CD14-positive monocyte (primary cell): ENCODE results near the gene WAC. TPM values are rescaled to one million over a fixed set of nuclear protein-coding genes. Genes with fewer than 3 reads are reported as not detected.

ENCODE experiments used
- DNase-seq, 3 donors: peaks; one replicate each; pipeline ENCODE4 v3.0.0-alpha.2; 2011 to 2022
- H2AFZ ChIP-seq: 2 replicates; pipeline ENCODE4 v1.6.0; 2012; ENCODE audit warnings: mild to moderate bottlenecking, low read depth, low read length, inconsistent platforms; ENCODE audit not compliant: insufficient read depth, poor library complexity, severe bottlenecking
- H3K27ac ChIP-seq, 2 donors: 1 replicate in 1 of 2; 2 replicates in 1 of 2; pipeline ENCODE4 v1.5.1; 2012 to 2013; ENCODE audit warnings: low read length in 2 of 2, control low read depth in 1 of 2, inconsistent platforms in 1 of 2, low read depth in 1 of 2, mild to moderate bottlenecking in 1 of 2
- H3K27me3 ChIP-seq, 2 donors: one replicate each; pipeline versions ENCODE4 v1.6.0 to v1.6.1; 2011 to 2013; ENCODE audit warnings: low read length in 2 of 2; ENCODE audit not compliant: control insufficient read depth in 2 of 2, insufficient read depth in 2 of 2
- H3K36me3 ChIP-seq, 2 donors: replicated peaks in 1 of 2; 1 replicate in 1 of 2; 2 replicates in 1 of 2; pipeline versions ENCODE4 v1.5.1 to v1.6.1; 2012 to 2013; ENCODE audit warnings: low read length in 2 of 2, control low read depth in 1 of 2, inconsistent platforms in 1 of 2, mild to moderate bottlenecking in 1 of 2; ENCODE audit not compliant: insufficient read depth in 2 of 2, control insufficient read depth in 1 of 2
- H3K4me1 ChIP-seq, 2 donors: 1 replicate in 1 of 2; 2 replicates in 1 of 2; pipeline versions ENCODE4 v1.5.1 to v1.6.1; 2012 to 2013; ENCODE audit warnings: low read length in 2 of 2, control low read depth in 1 of 2, inconsistent platforms in 1 of 2, mild to moderate bottlenecking in 1 of 2, moderate library complexity in 1 of 2; ENCODE audit not compliant: insufficient read depth in 2 of 2, control insufficient read depth in 1 of 2
- H3K4me2 ChIP-seq: replicated peaks from 2 replicates; pipeline ENCODE3; 2012; ENCODE audit warnings: low read length, moderate library complexity, mild to moderate bottlenecking; ENCODE audit not compliant: poor library complexity, severe bottlenecking; ENCODE audit errors: extremely low read depth
- H3K4me3 ChIP-seq, 3 experiments: fragments of 200-600 bp in 1 of 3; sonication (generic) in 1 of 3; replicated peaks in 1 of 3; 1 replicate in 2 of 3; 2 replicates in 1 of 3; pipeline ENCODE4 v1.5.1; 2011 to 2013; ENCODE audit warnings: low read length in 3 of 3, mild to moderate bottlenecking in 3 of 3, control low read depth in 2 of 3, low read depth in 2 of 3, inconsistent platforms in 1 of 3, moderate library complexity in 1 of 3
- H3K79me2 ChIP-seq: 2 replicates; pipeline ENCODE4 v1.6.0; 2012; ENCODE audit warnings: mild to moderate bottlenecking, control low read depth, inconsistent platforms, low read length, moderate library complexity; ENCODE audit not compliant: insufficient read depth
- H3K9ac ChIP-seq: 2 replicates; pipeline ENCODE4 v1.6.0; 2017; ENCODE audit warnings: low read length, mild to moderate bottlenecking; ENCODE audit not compliant: insufficient read depth, poor library complexity, severe bottlenecking
- H3K9me3 ChIP-seq, 2 donors: replicated peaks in 1 of 2; 1 replicate in 1 of 2; 2 replicates in 1 of 2; pipeline versions ENCODE4 v1.5.1 to v1.6.1; 2012 to 2013; ENCODE audit warnings: low read length in 2 of 2, control low read depth in 1 of 2; ENCODE audit not compliant: control insufficient read depth in 1 of 2, insufficient read depth in 1 of 2
- H4K20me1 ChIP-seq: 2 replicates; pipeline ENCODE4 v1.6.0; 2012; ENCODE audit warnings: mild to moderate bottlenecking, low read length, control low read depth, moderate library complexity; ENCODE audit not compliant: insufficient read depth
- H3K27ac Mint-ChIP-seq, 7 donors: one replicate each; pipeline ENCODE4 v1.8.0; 2020; ENCODE audit warnings: mild to moderate bottlenecking in 7 of 7, mixed read lengths in 7 of 7, moderate library complexity in 6 of 7, inconsistent platforms in 2 of 7
- H3K27me3 Mint-ChIP-seq, 3 donors: one replicate each; pipeline ENCODE4 v1.8.0; 2021 to 2022; ENCODE audit warnings: low read depth in 3 of 3, mild to moderate bottlenecking in 3 of 3, mixed read lengths in 3 of 3, moderate library complexity in 3 of 3, inconsistent platforms in 1 of 3
- H3K36me3 Mint-ChIP-seq, 2 donors: one replicate each; pipeline ENCODE4 v1.8.0; 2020; ENCODE audit warnings: mixed read lengths in 2 of 2, inconsistent platforms in 1 of 2, mild to moderate bottlenecking in 1 of 2
- H3K4me1 Mint-ChIP-seq: one replicate; pipeline ENCODE4 v1.8.0; 2020; ENCODE audit warnings: mild to moderate bottlenecking, mixed read lengths
- H3K4me3 Mint-ChIP-seq, 2 donors: one replicate each; pipeline ENCODE4 v1.8.0; 2020; ENCODE audit warnings: mild to moderate bottlenecking in 2 of 2, mixed read lengths in 2 of 2, moderate library complexity in 1 of 2
- H3K9me3 Mint-ChIP-seq, 7 donors: one replicate each; pipeline ENCODE4 v1.8.0; 2020 to 2022; ENCODE audit warnings: mixed read lengths in 7 of 7, mild to moderate bottlenecking in 6 of 7, moderate library complexity in 6 of 7, inconsistent platforms in 2 of 7
- WGBS: methylation state at CpG from one replicate; pipeline ENCODE4 v1.1.5; 2013; ENCODE audit warnings: missing lambda C conversion rate; ENCODE audit not compliant: insufficient coverage; 5-methylcytosine and 5-hydroxymethylcytosine counted together
- intact Hi-C, 2 donors: fragments of 100-400 bp; cut with micrococcal nuclease; formaldehyde crosslinking; loops; one replicate each; pipeline versions ENCODE4 v1.15.0 to v1.15.1; 2023
- polyA plus RNA-seq, 3 donors: library from polyadenylated mRNA; depleted of rRNA in 1 of 3; unstranded in 2 of 3; stranded (reverse) in 1 of 3; fragments of 300-500 nt in 2 of 3; fragments of >200 nt in 1 of 3; fragmentation: Illumina TruSeq in 2 of 3; gene quantifications; 1 replicate in 2 of 3; 2 replicates in 1 of 3; pipeline ENCODE4 v1.2.3, GENCODE V29; 2012 to 2021
- TF ChIP-seq, protein P1 (sequence below): fragments of 200-600 bp; IDR thresholded peaks from one replicate; pipeline ENCODE4 v1.8.0; 2022; ENCODE audit warnings: antibody characterized with exemption, mild to moderate bottlenecking

WAC gene
- polyA plus RNA-seq, 3 donors: 46.7 to 80.8 (median 67.9) TPM

DNA sequence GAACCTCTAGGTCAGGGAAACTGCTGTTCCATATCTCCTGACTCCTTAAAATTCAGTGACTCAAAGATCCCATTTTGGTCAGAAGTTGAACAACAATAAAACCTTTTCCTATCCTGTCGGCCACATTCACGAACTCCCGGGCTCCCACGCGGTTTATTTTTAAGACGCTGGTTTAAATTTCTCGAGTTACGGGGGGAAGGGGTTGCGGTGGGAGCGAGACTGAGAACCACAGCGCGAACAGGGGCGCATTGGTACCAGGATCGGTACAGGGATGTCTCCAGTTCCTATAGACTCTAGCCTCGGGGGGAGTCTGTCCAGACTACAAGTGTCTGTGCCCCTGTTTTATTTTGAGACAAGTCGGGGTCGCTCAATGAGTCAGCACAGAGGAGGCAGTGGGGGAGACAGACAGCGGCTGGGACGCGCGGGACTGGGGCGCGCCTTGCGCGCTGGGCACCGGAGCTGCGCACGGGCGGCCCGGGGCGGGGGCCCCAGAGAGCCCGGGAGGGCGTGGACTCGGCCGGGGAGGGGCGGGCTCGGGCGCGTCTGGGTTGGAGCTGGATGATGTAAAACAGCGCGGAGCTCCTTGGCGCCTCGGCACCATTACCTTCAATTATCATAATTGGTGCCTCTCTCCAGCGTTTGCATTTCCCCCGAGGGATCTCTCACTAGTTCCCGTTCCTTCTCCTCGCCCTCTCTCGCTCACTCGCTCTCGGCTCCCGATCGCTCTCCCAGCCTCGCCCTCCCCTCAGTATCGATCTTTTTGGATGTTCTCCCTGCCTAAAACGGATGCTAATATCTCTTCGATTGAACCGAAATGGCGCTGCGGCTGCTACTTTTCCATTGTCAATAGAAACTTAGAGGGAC is 135.7 kb downstream of the WAC start:
- Mint-ChIP-seq H3K4me1 (peaks cover 8% of the 10 kb centered on the region), H3K36me3 (peaks cover 0 to 2% of the 10 kb centered on the region in 2 donors), H3K27me3 (peaks cover 60 to 84% (median 76%) of the 10 kb centered on the region in 3 donors), H3K27ac (peak overlapping the region in 1 of 7 donors; percentile 11), H3K9me3 (peaks cover 0 to 6% (median 5%) of the 10 kb centered on the region in 7 donors), H3K4me3 (peak overlapping the region; percentile 34 to 90)
- no peak overlapping the region for H3K27ac ChIP-seq
- 2% methylated on average over 53 of the region's 59 CpGs for WGBS
- TF ChIP-seq, protein P1, sequence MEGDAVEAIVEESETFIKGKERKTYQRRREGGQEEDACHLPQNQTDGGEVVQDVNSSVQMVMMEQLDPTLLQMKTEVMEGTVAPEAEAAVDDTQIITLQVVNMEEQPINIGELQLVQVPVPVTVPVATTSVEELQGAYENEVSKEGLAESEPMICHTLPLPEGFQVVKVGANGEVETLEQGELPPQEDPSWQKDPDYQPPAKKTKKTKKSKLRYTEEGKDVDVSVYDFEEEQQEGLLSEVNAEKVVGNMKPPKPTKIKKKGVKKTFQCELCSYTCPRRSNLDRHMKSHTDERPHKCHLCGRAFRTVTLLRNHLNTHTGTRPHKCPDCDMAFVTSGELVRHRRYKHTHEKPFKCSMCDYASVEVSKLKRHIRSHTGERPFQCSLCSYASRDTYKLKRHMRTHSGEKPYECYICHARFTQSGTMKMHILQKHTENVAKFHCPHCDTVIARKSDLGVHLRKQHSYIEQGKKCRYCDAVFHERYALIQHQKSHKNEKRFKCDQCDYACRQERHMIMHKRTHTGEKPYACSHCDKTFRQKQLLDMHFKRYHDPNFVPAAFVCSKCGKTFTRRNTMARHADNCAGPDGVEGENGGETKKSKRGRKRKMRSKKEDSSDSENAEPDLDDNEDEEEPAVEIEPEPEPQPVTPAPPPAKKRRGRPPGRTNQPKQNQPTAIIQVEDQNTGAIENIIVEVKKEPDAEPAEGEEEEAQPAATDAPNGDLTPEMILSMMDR: no peak
- H3K79me2 ChIP-seq: no peaks in the 10 kb centered on the region
- no peak overlapping the region for H2AFZ ChIP-seq
- H3K4me3 ChIP-seq: no peak overlapping the region
- peaks cover 3 to 6% of the 10 kb centered on the region in 2 donors for H3K4me1 ChIP-seq
- H3K36me3 ChIP-seq: no peaks in the 10 kb centered on the region
- no peak overlapping the region for H3K9ac ChIP-seq
- peak overlapping the region; percentile 19 for H3K4me2 ChIP-seq
- H3K27me3 ChIP-seq: peaks cover 40 to 69% of the 10 kb centered on the region in 2 donors
- no peaks in the 10 kb centered on the region for H4K20me1 ChIP-seq
- DNase-seq: no peak
- intact Hi-C loops: loop anchor here in 1 of 2 donors (10.0 kb wide), 1 partner anchor 636 kb away; no protein-coding TSS in a partner anchor
- peaks cover 0 to 6% of the 10 kb centered on the region in 2 donors for H3K9me3 ChIP-seq

DNA sequence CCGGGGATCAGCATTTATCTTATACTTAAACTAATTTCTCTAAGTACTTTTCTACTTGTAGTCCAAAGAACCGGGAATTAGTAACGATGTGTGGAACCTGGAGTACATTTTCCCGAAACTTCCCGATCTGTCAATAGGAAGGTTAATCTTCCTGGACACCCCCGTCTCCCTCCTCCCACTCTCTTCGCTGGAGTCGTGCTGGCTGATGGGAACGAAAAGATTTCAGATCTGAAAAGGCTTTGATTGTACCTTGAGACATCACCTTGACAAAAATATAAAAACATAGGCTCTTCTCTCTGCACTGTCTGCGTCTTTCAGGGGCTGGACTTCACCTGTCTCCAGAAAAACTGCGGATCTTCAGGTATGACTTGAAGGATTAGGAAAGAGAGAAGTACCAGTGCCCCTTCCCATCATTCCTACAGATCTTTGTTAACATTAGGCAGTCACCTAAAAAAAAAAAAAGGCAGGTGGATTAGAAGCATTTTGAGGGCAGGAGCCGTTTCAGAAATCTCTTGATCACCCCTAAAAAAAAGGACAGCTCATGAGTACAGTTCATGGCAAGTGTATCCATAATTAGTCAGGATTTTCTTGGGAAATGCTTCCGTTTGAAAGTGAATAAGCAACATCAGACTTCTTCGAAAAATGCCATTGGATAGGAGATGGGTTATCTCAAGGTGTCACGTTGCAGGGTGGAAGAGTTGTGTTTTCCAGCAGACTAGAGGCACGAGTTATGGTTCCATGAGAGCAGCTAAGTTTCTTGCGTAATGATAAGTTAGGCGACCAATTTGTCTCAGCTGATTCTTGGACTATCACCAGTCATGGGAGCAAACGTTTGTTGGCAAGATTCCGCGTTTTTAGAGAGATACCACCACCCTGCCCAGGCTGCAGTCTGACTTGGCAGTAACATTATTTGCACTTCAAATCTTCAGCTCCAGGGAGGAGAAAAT is 136.6 kb downstream of the WAC start:
- 78% methylated on average over 9 of the region's 21 CpGs for WGBS
- Histone ChIP-seq H3K27me3 (peaks cover 44 to 74% of the 10 kb centered on the region in 2 donors), H3K4me2 (peak overlapping the region; percentile 19)

More for the DNA sequence above, 136.6 kb downstream of the WAC start:
- peaks cover 0 to 6% (median 5%) of the 10 kb centered on the region in 7 donors for H3K9me3 Mint-ChIP-seq
- Histone ChIP-seq H3K9me3 (peaks cover 0 to 6% of the 10 kb centered on the region in 2 donors), H4K20me1 (no peaks in the 10 kb centered on the region), H2AFZ (no peak overlapping the region), H3K36me3 (no peaks in the 10 kb centered on the region), H3K9ac (no peak overlapping the region), H3K27ac (no peak overlapping the region), H3K79me2 (no peaks in the 10 kb centered on the region), H3K4me3 (no peak overlapping the region), H3K4me1 (peaks cover 3 to 6% of the 10 kb centered on the region in 2 donors)
- peaks cover 0 to 2% of the 10 kb centered on the region in 2 donors for H3K36me3 Mint-ChIP-seq
- intact Hi-C loops: loop anchor here in 1 of 2 donors (10.0 kb wide), 1 partner anchor 635 kb away; no protein-coding TSS in a partner anchor
- peak overlapping the region in 1 of 2 donors; percentile 75 for H3K4me3 Mint-ChIP-seq
- H3K27me3 Mint-ChIP-seq: peaks cover 67 to 91% (median 76%) of the 10 kb centered on the region in 3 donors
- TF ChIP-seq, protein P1: no peak
- no peak for DNase-seq
- H3K27ac Mint-ChIP-seq: peak overlapping the region in 1 of 7 donors; percentile 11
- H3K4me1 Mint-ChIP-seq: peaks cover 8% of the 10 kb centered on the region
